GM12891 (cell line): ENCODE results near the gene EDC4.

Experiments
- DNase-seq: peaks from one replicate; pipeline ENCODE4 v3.0.0; 2011; ENCODE audit warnings: low spot score; ENCODE audit not compliant: insufficient read length
- FAIRE-seq: peaks from 2 replicates; lab custom pipeline; 2011; peaks lifted over from hg19 to GRCh38; lab: Jason Lieb, UNC
- PAX5 ChIP-seq: IDR thresholded peaks from 2 replicates; pipeline ENCODE4 v1.6.1; 2011; ENCODE audit warnings: low read length, moderate library complexity, mild to moderate bottlenecking; ENCODE audit not compliant: insufficient read depth, severe bottlenecking
- POLR2A ChIP-seq: IDR thresholded peaks from 2 replicates; pipeline ENCODE4 v1.6.1; 2011; ENCODE audit warnings: low read depth, low read length, control low read depth
- POLR2AphosphoS5 ChIP-seq: IDR thresholded peaks from 2 replicates; pipeline ENCODE4 v1.6.1; 2011; ENCODE audit warnings: low read depth, low read length, control low read depth
- POU2F2 ChIP-seq: IDR thresholded peaks from 2 replicates; pipeline ENCODE4 v1.6.1; 2011; ENCODE audit warnings: low read depth, mild to moderate bottlenecking, control low read depth, low read length, moderate library complexity
- SPI1 ChIP-seq: IDR thresholded peaks from 2 replicates; pipeline ENCODE4 v1.6.1; 2011; ENCODE audit warnings: low read depth, low read length, control low read depth
- TAF1 ChIP-seq: IDR thresholded peaks from 2 replicates; pipeline ENCODE4 v1.6.1; 2011; ENCODE audit warnings: low read depth, low read length, control low read depth

EDC4 gene

DNA sequence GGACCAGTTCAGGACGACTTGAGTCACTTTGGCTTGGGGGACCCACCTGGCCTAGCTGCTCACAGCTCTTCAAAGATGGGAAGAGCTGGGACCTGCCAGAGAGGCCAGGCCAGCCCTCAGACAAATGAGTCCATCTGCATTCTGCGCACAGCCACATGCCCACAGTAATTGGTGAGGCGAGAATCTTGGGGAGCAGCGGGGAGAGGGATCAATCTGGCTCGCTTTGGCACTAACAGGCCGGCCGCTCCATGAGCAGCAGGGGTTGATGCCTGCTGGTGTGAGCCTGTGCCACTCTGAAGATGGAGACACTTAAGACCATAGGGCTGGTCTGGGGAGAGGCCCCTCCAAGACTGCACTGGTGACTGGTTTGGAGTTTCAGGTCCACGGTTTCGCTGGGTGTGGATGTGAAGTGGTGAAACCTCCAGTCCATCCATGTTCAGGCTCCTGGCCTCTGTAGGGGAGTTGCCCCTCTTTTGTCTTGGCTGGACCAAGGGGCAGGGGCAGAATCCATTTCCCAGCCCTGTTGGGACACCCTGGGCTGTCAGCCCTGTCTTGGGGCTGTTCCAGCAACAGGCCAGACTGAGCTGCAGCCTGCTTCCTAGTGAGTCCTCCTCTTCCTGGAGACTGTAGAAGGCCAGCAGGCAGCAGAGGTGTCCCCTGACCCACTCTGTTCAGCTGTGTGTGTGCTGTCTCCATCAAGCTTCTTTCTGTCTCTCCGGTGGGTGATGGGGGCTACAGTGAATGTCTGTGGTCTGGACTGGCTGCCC, 51.5 kb downstream of the EDC4 start:
- no peak for DNase-seq
- no peak for FAIRE-seq
- TF ChIP-seq POLR2A (no peak), PAX5 (no peak), TAF1 (no peak), POLR2AphosphoS5 (no peak), POU2F2 (no peak), SPI1 (no peak)

DNA sequence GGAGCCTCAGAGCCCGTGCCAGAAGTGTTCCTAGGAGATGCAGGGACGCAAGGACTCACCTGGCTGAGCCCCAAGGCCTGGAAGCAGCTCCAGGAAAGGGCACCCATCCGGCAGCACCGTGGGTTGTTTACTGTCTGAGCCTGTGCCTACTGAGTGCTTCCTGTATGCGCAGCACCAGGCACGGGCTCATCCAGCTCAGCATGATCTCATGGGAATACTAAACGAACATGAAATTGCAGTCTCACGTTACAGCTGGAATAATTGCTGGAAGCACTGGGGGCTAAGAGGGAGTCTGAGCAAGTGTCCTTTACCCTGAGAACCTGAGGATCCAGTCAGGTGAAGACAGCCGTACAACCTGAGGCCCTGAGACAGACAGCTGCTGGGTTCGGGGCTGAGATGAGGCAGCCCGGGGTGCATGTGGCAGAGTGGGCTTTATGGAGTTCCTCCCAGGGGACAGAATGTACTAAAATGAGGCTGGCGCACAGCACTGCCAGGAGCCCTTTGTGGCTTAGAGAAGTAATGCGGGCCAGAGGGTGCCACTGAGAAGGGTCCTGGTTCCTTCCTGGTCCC, 53.4 kb downstream of the EDC4 start:
- no peak for DNase-seq
- TF ChIP-seq SPI1 = no peak
- no peak for TF ChIP-seq POU2F2
- no peak for TF ChIP-seq PAX5
- TF ChIP-seq POLR2AphosphoS5 = no peak
- no peak for FAIRE-seq

DNA sequence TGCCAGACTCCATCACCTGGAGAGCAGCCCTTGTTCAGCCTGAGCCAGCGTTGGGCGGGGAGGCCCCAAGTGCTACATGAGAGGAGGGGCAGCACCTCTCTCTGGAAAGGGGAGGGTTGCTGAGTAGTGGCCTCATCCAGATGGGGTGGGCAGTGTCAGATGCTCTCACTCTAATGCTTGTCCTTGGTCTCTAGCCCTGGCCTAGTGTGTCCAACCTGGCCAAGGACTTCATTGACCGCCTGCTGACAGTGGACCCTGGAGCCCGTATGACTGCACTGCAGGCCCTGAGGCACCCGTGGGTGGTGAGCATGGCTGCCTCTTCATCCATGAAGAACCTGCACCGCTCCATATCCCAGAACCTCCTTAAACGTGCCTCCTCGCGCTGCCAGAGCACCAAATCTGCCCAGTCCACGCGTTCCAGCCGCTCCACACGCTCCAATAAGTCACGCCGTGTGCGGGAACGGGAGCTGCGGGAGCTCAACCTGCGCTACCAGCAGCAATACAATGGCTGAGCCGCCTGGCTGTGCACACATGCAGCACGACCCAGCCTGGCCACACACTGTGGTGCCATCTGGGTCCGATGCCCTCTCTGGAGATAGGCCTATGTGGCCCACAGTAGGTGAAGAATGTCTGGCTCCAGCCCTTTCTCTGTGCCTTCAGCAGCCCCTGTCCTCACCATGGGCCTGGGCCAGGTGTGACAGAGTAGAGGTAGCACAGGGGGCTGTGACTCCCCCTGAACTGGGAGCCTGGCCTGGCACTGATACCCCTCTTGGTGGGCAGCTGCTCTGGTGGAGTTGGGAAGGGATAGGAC, 54.5 kb downstream of the EDC4 start:
- TF ChIP-seq POLR2AphosphoS5 = peak; percentile 37; the same call in 1 of the 2 replicates
- TF ChIP-seq POU2F2 = no peak
- TF ChIP-seq POLR2A = 0 out of 2 replicates have a peak, but pooled peaks have one; percentile 12
- TF ChIP-seq PAX5 = no peak
- no peak for DNase-seq
- FAIRE-seq = no peak

DNA sequence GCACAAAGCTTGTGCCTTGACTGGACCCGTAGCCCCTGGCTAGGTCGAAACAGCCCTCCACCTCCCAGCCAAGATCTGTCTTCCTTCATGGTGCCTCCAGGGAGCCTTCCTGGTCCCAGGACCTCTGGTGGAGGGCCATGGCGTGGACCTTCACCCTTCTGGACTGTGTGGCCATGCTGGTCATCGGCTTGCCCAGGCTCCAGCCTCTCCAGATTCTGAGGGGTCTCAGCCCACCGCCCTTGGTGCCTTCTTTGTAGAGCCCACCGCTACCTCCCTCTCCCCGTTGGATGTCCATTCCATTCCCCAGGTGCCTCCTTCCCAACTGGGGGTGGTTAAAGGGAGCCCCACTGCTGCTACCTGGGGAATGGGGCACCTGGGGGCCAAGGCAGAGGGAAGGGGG, 55.3 kb downstream of the EDC4 start:
- no peak for FAIRE-seq
- DNase-seq = no peak
- TF ChIP-seq POU2F2 (peak; percentile 21; the same call in 1 of the 2 replicates), TAF1 (no peak), PAX5 (no peak)

DNA sequence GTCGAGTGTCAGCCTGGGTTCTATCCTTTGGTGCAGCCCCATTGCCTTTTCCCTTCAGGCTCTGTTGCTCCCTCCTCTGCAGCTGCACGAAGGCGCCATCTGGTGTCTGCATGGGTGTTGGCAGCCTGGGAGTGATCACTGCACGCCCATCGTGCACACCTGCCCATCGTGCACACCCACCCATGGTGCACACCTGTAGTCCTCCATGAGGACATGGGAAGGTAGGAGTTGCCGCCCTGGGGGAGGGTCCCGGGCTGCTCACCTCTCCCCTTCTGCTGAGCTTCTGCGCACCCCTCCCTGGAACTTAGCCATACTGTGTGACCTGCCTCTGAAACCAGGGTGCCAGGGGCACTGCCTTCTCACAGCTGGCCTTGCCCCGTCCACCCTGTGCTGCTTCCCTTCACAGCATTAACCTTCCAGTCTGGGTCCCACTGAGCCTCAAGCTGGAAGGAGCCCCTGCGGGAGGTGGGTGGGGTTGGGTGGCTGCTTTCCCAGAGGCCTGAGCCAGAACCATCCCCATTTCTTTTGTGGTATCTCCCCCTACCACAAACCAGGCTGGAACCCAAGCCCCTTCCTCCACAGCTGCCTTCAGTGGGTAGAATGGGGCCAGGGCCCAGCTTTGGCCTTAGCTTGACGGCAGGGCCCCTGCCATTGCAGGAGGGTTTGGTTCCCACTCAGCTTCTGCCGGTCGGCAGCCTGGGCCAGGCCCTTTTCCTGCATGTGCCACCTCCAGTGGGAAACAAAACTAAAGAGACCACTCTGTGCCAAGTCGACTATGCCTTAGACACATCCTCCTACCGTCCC, 55.9 kb downstream of the EDC4 start:
- FAIRE-seq (peak; percentile 98), DNase-seq (peak; percentile 88)
- TF ChIP-seq POLR2A (peak; percentile 30; the same call in 1 of the 2 replicates), TAF1 (no peak), PAX5 (no peak), POLR2AphosphoS5 (peak; percentile 20)

DNA sequence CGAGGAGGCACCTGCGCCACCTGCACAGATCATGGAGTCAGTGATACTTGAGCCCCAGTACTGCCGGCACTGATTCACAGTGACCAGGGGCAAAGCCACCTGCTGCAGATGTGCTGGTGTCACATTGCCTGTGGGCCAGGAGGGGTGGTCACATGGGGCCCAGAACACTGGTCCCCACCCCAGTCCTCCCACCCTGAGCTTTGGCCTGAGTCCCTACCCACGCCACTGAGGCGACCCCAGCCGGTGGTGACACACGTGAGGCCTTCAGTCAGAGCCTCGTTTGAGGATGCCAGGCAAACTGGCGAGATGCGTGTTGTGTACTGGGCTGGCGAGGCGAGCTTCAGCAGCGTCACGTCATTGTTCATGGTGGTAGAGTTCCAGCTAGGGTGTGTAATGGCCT, 57.3 kb downstream of the EDC4 start:
- no peak for DNase-seq
- TF ChIP-seq POLR2A (no peak), TAF1 (no peak), POU2F2 (no peak), PAX5 (no peak), POLR2AphosphoS5 (no peak), SPI1 (no peak)
- no peak for FAIRE-seq

DNA sequence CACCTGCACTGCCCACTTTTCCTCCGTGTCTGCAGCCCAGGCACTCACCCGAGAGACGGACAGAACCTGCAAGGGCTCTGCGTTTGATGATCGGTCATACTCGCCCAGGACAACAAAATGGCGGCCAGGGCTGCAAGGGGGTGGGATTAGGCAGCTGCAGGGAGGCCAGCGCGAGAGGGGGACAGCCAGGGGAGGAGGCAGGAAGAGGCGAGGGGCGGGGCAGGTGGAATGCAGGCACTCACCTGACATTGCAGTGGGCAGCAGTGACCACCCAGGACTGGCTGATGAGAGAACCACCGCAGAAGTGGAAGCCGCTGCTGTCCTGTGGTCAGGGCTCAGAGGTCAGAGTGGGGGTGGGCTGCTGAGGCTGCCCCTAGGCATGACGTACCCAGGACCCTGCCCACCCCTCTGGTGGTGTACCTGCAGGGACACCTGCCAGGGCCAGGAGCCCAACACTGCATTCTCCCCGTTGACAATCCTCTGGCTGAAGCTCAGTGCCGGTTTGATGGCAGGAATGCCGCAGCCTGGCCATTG, 57.9 kb downstream of the EDC4 start:
- DNase-seq (no peak), FAIRE-seq (no peak)
- no peak; the same call in 1 of the 2 replicates for TF ChIP-seq POLR2AphosphoS5
